Measurements from ENCODE around the gene SNRNP48.

The SNRNP48 gene, protein sequence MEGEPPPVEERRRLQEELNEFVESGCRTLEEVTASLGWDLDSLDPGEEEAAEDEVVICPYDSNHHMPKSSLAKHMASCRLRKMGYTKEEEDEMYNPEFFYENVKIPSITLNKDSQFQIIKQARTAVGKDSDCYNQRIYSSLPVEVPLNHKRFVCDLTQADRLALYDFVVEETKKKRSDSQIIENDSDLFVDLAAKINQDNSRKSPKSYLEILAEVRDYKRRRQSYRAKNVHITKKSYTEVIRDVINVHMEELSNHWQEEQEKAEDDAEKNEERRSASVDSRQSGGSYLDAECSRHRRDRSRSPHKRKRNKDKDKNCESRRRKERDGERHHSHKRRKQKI

DNA sequence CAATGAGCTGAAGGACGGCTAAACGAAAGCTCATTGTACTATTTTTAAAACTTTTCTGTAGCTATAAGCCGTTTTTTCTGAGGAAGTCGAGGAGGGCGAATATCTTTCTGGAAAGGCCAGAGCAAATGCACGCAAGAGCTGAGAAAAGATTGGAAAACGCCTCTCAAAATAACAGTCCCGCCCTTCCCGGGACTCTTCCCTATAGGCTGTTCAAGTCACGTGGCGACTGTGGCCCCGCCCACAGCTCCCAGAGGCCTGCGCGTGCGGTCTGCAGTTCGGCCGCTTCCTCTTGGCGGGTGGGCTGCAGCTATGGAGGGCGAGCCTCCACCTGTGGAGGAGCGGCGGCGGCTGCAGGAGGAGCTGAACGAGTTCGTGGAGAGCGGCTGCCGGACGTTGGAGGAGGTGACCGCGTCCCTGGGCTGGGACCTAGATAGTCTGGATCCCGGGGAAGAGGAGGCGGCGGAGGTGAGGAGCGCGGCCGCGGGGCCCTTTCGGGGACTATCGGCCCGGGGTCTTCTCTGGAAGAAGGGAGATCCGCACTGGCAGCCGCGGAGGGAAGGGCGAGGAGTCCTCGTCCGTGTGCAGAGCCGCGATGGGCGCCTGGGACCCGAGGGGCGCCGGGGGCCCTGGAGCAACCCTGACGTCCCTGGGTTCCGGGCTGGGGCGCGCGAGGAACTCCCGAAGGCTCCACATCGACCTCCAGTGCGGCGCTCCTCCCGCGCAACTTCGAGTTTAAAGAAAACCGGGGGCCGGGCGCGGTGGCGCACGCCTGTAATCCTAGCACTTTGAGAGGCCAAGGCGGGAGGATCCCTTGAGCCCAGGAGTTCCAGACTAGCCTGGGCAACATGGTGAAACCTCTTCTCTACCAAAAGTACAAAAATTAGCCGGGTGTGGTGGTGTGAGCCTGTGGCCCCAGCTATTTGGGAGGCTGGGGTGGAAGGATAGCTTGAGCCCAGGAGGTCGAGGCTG is at the start of gene SNRNP48:
Gene SNRNP48 (plus strand): TSS at position 250 of the 969 bp plus-strand sequence. CDS start 60 bp downstream, at position 310.
- peak; percentile 91 for DNase-seq

- DNase-seq, result no peak
Observed at GRCh38 chr6:7540595-7540994, 49.4 kb upstream of the SNRNP48 start.

- no peak for DNase-seq
Observed at GRCh38 chr6:7541175-7542064, 48.6 kb upstream of the SNRNP48 start, which contains the start of gene DSP. TSS of gene DSP (plus strand) at chr6:7541671. CDS start at chr6:7541916, 245 bp downstream.

DNA sequence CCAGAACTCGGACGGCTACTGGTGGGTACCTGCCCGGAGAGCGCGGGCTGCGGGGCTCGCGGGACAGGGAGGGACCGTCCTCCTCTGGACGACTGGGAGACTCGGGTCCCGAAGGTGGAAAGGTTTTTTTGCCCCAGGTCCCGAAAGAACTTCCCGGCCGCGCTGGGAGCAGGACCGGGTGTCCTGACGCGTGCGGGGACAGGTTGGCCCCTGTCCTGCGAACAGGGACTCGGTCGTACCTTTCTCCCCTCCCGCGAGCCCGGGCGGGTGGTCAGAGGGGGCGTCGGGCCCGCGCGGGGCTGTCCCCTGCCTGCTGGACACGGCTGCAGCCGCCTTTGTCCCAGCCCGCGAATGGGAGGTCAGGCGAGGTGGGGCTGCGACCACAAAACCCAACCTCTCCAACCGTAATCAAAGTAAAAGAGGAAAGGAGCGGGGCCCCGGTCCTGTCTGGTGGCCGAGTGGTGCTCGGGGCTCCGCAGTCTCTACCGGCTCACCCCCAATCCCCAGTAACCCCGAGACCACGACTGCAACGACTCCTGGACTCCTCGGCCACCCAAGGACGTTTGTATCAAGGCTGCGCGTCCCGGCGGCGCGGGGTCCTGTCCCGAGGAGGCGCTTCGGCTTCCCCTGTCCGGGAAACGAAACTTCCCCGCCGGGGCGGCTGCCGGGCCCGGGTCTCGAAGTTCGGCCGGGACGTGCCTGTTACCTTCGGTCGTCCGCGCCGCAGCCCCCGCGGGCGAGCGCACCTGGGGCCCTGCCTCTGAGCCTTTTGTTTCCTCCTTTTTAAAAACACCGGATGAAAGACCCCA is 47.7 kb upstream of the SNRNP48 start:
- no peak for DNase-seq

DNA sequence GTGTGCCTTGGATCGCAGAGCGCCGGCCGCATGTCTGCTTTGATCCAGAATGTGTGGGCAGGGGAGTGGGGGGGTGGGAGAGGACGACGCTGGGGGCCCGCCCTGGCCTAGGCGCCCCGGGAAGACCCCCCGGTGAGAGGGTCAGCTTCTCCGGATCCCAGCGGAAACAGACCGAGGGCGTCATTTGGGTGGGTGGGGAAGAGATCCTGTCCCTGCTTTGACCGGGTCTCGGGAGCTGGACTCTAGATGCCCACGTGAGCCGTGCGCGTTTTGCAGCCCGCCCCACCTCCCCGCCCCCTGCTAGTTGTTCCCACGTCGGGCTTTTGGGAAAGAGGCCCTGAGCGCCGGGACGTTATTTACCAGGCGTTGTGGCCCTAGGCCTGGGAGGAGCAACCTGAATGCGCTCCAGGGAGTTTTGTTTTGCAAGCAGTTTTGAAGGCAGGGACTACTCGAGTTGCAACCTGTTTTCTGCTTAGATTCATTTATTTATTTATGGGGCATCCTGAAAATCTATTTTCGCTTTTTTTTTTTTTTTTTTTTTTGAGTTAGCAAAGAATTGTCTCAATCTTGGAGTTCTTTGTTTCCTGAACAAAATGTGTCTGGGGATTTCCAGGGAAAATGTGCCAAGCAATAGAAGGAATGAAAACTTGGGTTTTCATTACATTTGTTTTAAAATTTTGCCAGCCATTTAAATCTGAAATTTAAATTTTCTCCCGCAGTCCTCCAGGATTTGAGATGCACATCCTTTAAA is 46.9 kb upstream of the SNRNP48 start:
- peak; percentile 12 for DNase-seq

- no peak for DNase-seq
Observed at GRCh38 chr6:7543789-7544424, 46.1 kb upstream of the SNRNP48 start.

- no peak for DNase-seq
Observed at GRCh38 chr6:7544597-7544996, 45.4 kb upstream of the SNRNP48 start.

DNA sequence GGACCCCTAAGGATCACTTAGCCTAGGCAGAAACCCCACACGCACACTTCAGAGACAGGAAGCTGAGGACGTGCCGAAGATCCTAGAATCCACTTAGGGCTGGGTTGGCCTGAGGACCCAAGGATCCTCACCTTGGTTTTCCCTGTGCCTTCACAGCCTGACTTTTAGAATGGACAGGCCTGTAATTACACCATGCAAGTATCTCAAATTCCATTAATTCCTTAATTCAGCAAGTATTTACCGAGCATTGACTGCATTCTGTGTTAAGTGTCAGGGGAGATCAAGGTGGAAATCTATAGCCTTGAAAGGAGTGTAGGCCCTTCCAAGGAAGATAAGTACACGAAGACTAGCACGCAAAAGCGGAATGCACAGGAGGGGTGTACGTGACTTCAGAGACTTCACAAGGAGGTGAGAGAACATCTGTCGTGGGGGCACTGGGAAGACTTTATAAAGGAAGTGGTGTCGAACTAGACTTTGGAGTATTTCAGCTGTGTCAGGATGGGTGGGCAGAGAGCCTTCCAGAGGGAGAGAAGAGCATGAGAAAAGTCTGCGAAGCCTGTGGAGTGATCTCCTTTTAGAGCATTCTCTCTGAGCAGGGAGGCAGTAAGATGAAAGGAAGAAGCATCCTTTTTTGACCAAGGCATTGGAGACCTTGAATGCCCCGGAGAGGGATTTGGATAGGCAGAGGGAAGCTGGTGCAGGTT is 44.5 kb upstream of the SNRNP48 start:
- no peak for DNase-seq

DNA sequence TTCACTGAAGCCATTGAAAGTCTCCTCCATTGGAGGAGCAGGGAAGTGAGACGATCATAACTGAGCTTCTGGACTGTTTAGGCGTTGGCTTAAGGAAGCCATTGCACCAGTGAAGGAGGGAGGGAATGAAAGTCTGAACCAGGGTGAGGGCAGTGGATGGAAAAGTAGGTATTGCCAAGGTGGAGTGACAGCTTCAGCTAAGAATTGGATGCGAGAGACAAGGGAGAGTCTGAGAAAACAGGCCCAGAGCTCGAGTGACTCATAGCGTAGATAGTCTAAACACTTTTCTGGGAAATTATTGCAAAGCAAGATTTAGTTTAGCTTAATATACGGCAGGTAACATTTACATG is 44.0 kb upstream of the SNRNP48 start:
- DNase-seq, result no peak

GRCh38 chr6:7546383-7546782 is 43.6 kb upstream of the SNRNP48 start:
- no peak for DNase-seq

DNA sequence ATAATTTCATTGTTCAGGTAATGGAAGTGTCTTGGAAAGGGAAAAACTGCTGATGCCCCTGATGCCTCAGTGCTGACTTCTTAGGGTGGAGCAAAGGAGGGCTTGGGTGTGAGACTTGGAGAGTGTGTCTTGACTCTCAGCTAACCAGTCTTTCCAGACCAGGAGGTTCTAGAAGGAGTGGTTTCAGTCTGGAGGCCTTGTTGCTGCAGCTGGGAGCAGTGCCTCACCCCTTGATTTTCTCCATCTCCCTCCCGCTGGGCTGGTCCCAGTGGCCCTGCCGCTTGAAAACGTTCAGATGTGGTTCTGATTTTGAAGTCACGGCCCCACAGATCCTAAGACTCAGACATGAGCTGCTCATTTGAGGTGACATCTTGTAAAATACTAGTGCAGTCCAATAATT is 43.1 kb upstream of the SNRNP48 start:
- no peak for DNase-seq

DNA sequence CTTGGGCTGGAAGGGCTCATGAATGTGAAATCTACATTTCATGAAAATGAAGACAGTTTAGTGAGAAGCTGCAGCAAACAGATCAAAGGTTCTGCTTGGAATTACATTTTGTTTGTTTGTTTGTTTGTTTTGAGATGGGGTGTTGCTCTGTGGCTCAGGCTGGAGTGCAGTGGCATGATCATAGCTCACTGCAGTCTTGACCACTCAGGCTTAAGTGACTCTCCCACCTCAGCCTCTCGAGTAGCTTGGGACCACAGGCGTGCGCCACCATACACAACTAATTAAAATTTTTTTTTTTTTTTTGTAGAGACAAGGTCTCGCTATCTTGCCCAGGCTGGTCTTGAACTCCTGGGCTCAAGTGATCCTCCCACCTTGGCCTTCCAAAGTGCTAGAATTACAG is 42.7 kb upstream of the SNRNP48 start:
- no peak for DNase-seq

GRCh38 chr6:7550433-7550801 is 39.6 kb upstream of the SNRNP48 start:
- DNase-seq, result no peak

GRCh38 chr6:7554533-7555275 is 35.3 kb upstream of the SNRNP48 start:
- DNase-seq, result no peak

- no peak for DNase-seq
Observed at GRCh38 chr6:7555671-7556070, 34.3 kb upstream of the SNRNP48 start.

- DNase-seq, result no peak
Observed at GRCh38 chr6:7556394-7557106, 33.4 kb upstream of the SNRNP48 start.

GRCh38 chr6:7557652-7558051 is 32.3 kb upstream of the SNRNP48 start:
- DNase-seq, result no peak

- no peak for DNase-seq
Observed at GRCh38 chr6:7558781-7559180, 31.2 kb upstream of the SNRNP48 start.

- DNase-seq, result no peak
Observed at GRCh38 chr6:7559196-7559595, 30.8 kb upstream of the SNRNP48 start.

Data from NCI-H2227 treated with DMSO at 0.1 percent for 48 hours (cell line).